Cardiac fibroblast (primary cell): ENCODE results near the gene RBM26.

Experiments used
- DNase-seq, 2 donors: peaks; one replicate each; pipeline versions ENCODE4 v3.0.0 to v3.0.0-alpha.2; 2010; ENCODE audit warnings: low read depth in 2 of 2
- H3K4me3 ChIP-seq, 2 donors: replicated peaks in 1 of 2; 1 replicate in 1 of 2; 2 replicates in 1 of 2; pipeline ENCODE4 v1.5.1; 2011; ENCODE audit warnings: low read depth in 2 of 2, low read length in 2 of 2, mild to moderate bottlenecking in 2 of 2, moderate library complexity in 1 of 2
- TF ChIP-seq, protein P1 (sequence below): IDR thresholded peaks from one replicate; pipeline ENCODE4 v1.5.1; 2011; ENCODE audit warnings: low read depth, mild to moderate bottlenecking, low read length, inconsistent platforms

The RBM26 gene

DNA sequence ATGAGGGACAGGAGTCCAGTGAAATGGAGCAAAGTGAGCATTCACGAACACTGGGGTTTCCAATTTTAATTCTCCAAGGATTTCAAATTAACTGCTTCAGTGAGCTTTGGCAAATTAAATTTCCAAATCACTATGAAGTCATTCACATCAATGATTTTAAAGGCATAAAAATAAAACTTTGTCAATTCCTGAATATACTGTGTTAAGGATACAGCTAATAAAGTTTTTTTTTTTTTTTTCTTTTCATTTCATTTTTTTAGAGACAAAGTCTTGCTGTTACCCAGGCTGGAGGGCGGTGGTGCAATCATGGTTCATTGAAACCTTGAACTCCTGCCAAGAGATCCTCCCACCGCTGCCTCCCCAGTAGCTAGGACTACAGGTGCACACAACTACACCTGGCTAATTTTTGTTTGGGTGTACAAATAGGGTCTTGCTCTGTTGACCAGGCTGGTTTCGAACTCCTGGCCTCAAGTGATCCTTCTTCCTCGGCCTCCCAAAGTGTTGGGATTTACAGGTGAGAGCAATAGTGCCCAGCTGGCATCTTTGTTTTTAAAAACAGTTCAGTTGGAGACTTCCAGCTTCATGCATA lies 21.9 kb downstream of the RBM26 start:
- no peak overlapping the region for H3K4me3 ChIP-seq
- no peak for DNase-seq
- TF ChIP-seq, protein P1, sequence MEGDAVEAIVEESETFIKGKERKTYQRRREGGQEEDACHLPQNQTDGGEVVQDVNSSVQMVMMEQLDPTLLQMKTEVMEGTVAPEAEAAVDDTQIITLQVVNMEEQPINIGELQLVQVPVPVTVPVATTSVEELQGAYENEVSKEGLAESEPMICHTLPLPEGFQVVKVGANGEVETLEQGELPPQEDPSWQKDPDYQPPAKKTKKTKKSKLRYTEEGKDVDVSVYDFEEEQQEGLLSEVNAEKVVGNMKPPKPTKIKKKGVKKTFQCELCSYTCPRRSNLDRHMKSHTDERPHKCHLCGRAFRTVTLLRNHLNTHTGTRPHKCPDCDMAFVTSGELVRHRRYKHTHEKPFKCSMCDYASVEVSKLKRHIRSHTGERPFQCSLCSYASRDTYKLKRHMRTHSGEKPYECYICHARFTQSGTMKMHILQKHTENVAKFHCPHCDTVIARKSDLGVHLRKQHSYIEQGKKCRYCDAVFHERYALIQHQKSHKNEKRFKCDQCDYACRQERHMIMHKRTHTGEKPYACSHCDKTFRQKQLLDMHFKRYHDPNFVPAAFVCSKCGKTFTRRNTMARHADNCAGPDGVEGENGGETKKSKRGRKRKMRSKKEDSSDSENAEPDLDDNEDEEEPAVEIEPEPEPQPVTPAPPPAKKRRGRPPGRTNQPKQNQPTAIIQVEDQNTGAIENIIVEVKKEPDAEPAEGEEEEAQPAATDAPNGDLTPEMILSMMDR = no peak

- no peak overlapping the region for H3K4me3 ChIP-seq
- no peak for DNase-seq
- TF ChIP-seq, protein P1 = no peak
Observed at GRCh38 chr13:79382545-79383275, 23.3 kb downstream of the RBM26 start.

DNA sequence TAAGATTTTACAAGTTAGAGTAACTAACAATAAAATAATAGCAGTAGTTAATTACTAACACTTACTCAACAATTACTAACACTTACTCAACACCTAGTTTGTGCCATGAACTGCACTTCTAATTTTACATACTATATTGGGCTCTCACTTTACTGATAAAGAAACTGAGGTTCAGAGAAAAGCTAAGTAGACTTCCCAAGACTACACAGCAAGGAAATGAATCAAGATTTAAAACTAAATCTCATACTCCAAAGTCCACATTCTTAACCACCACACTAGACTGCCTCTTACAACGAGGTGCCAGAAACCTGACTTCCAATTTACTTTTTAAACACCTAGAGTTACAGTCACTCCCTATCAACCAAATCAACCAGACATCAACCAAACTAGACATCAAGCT lies 25.1 kb downstream of the RBM26 start:
- DNase-seq = no peak
- H3K4me3 ChIP-seq = no peak overlapping the region
- TF ChIP-seq, protein P1 = no peak

GRCh38 chr13:79379274-79379673 lies 26.8 kb downstream of the RBM26 start:
- H3K4me3 ChIP-seq = no peak overlapping the region
- peak in 1 of 2 donors; percentile 48 for DNase-seq
- TF ChIP-seq, protein P1 = no peak

GRCh38 chr13:79376843-79377242 lies 29.2 kb downstream of the RBM26 start:
- TF ChIP-seq, protein P1 = no peak
- no peak for DNase-seq
- no peak overlapping the region for H3K4me3 ChIP-seq

DNA sequence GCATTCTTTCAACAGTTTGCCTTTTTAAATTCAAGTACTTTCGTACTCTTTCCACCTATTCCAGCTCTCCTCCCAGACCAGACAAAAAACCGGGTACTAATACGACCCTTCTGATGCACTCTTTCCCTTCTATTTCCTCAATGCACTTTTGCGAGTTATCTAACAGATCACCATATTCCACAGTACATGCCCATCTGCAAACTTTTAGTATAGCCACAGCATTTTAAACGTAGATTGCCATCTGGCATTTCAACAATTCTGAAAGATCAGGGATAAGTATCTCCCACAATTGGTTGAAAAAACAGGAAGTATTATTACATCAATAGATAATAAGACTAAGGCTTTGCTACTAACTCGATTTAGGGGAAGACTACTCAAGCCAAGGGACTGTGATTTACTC lies 31.5 kb downstream of the RBM26 start:
- DNase-seq = no peak
- H3K4me3 ChIP-seq = no peak overlapping the region
- TF ChIP-seq, protein P1 = no peak
